ENCODE measurements around the gene MAOB. TPM values are rescaled to one million over a fixed set of nuclear protein-coding genes. Genes with fewer than 3 reads are reported as not detected.

The MAOB gene
- total RNA-seq, 6 donors from 2014 or later, result 1.0 to 34.1 (median 13.0) TPM

- Histone ChIP-seq H3K4me1 (no peaks in the 10 kb centered on the region), H3K9me3 (no peaks in the 10 kb centered on the region), H3K27me3 (no peaks in the 10 kb centered on the region), H3K4me3 (no peak overlapping the region), H3K27ac (no peak overlapping the region), H3K36me3 (no peaks in the 10 kb centered on the region)
- no peak for DNase-seq
- 87 to 100% methylated on average over 2 to 3 of the region's 3 CpGs for whole genome bisulfite sequencing, 2 donors
- ATAC-seq (ENCODE audit: low FRiP score in 2 of 2), result no peak
- TF ChIP-seq CTCF (IDR thresholded peaks at IDR 0.05) (no peak), POLR2A (IDR thresholded peaks at IDR 0.05) (no peak), POLR2AphosphoS5 (IDR thresholded peaks at IDR 0.05) (no peak), EP300 (IDR thresholded peaks at IDR 0.05) (no peak)
Measured at GRCh38 chrX:43870758-43871419, 11.4 kb downstream of the MAOB start.

GRCh38 chrX:43870011-43870410 is 12.2 kb downstream of the MAOB start:
- Histone ChIP-seq H3K9me3 (no peaks in the 10 kb centered on the region), H3K27me3 (no peaks in the 10 kb centered on the region), H3K4me3 (no peak overlapping the region), H3K27ac (no peak overlapping the region), H3K4me1 (no peaks in the 10 kb centered on the region), H3K36me3 (no peaks in the 10 kb centered on the region)
- no peak for ATAC-seq (ENCODE audit: low FRiP score in 2 of 2)
- no peak for DNase-seq
- TF ChIP-seq EP300 (IDR thresholded peaks at IDR 0.05) (no peak), CTCF (IDR thresholded peaks at IDR 0.05) (no peak), POLR2AphosphoS5 (IDR thresholded peaks at IDR 0.05) (no peak), POLR2A (IDR thresholded peaks at IDR 0.05) (no peak)
- 78 to 86% methylated on average over 3 of the region's 3 CpGs for WGBS, 2 donors

DNA sequence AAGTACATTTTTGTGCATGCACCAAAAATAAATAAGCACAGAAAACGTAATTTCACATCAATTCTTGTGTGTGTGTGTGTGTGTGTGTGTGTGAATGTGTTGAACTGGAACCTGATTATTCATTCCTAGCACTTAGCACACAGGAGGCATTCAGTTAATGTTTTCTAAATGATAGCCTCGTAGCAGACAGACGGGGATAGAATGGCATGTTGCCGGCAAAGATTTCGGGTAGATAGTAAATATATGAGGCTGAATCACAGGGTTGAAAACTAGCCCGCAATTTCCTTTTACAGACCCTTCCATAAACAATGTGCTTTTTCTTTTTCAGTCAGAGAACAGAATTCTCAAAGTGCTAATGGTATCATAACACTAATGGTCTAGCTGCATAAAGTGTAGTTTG is 13.5 kb downstream of the MAOB start:
- H3K4me3 ChIP-seq, result no peak overlapping the region
- H3K4me1 ChIP-seq, result no peaks in the 10 kb centered on the region
- DNase-seq (no peak), ATAC-seq (ENCODE audit: low FRiP score in 2 of 2) (no peak)
- H3K36me3 ChIP-seq, result no peaks in the 10 kb centered on the region
- no peaks in the 10 kb centered on the region for H3K9me3 ChIP-seq
- no peak overlapping the region for H3K27ac ChIP-seq
- TF ChIP-seq POLR2AphosphoS5 (IDR thresholded peaks at IDR 0.05) (no peak), CTCF (IDR thresholded peaks at IDR 0.05) (no peak), POLR2A (IDR thresholded peaks at IDR 0.05) (no peak), EP300 (IDR thresholded peaks at IDR 0.05) (no peak)
- 49 to 61% methylated on average over 6 of the region's 6 CpGs for WGBS, 2 donors
- H3K27me3 ChIP-seq, result no peaks in the 10 kb centered on the region

- Histone ChIP-seq H3K4me1 (peaks cover 0 to 3% (median 0%) of the 10 kb centered on the region in 4 donors), H3K27ac (no peak overlapping the region), H3K4me3 (no peak overlapping the region), H3K27me3 (no peaks in the 10 kb centered on the region), H3K36me3 (no peaks in the 10 kb centered on the region), H3K9me3 (no peaks in the 10 kb centered on the region)
- no peak for ATAC-seq (ENCODE audit: low FRiP score in 2 of 2)
- WGBS, 2 donors, result 80 to 83% methylated on average over 4 of the region's 4 CpGs
- no peak for DNase-seq
- TF ChIP-seq POLR2AphosphoS5 (IDR thresholded peaks at IDR 0.05), result no peak
- no peak for TF ChIP-seq CTCF (IDR thresholded peaks at IDR 0.05)
- no peak for TF ChIP-seq EP300 (IDR thresholded peaks at IDR 0.05)
- no peak for TF ChIP-seq POLR2A (IDR thresholded peaks at IDR 0.05)
Measured at GRCh38 chrX:43866423-43866822, 15.8 kb downstream of the MAOB start.

DNA sequence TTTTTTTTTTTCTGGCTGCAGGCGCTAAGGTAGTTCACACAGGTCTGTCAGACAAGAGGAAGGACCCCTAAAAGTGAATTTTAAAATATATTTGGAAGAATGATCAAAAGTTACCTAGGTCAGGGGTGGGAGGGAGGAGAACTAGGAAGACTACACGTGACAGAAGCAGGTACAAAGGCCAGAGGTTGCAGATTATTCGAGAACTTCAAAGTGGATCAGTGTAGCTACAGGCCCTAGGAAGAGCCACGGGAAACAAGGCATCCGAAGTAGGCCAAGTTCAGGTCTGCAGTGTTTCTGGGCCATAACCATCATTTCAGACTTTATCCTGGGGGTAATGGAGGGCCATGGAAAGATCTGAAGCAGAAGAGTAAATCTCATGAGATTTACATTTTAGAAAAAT is 16.5 kb downstream of the MAOB start:
- WGBS, 2 donors, result 71 to 91% methylated on average over 5 of the region's 5 CpGs
- Histone ChIP-seq H3K4me3 (no peak overlapping the region), H3K9me3 (no peaks in the 10 kb centered on the region), H3K36me3 (no peaks in the 10 kb centered on the region), H3K27ac (no peak overlapping the region), H3K4me1 (peaks cover 0 to 4% (median 0%) of the 10 kb centered on the region in 4 donors), H3K27me3 (no peaks in the 10 kb centered on the region)
- DNase-seq (no peak), ATAC-seq (ENCODE audit: low FRiP score in 2 of 2) (no peak)
- TF ChIP-seq CTCF (IDR thresholded peaks at IDR 0.05) (no peak), EP300 (IDR thresholded peaks at IDR 0.05) (no peak), POLR2AphosphoS5 (IDR thresholded peaks at IDR 0.05) (no peak), POLR2A (IDR thresholded peaks at IDR 0.05) (no peak)

Data from upper lobe of left lung (tissue), 6 donors.